Urothelium cell line (cell line): ENCODE data around the gene IMPG2.

ENCODE experiments used
- DNase-seq: peaks from one replicate; pipeline ENCODE4 v3.0.0; 2011; ENCODE audit warnings: low spot score, mixed read lengths
- FAIRE-seq: peaks from 2 replicates; lab custom pipeline; 2011; peaks lifted over from hg19 to GRCh38; lab: Jason Lieb, UNC

Gene IMPG2

GRCh38 chr3:101243285-101244211 is 76.8 kb downstream of the IMPG2 start:
- DNase-seq: no peak
- FAIRE-seq: peak; percentile 37

DNA sequence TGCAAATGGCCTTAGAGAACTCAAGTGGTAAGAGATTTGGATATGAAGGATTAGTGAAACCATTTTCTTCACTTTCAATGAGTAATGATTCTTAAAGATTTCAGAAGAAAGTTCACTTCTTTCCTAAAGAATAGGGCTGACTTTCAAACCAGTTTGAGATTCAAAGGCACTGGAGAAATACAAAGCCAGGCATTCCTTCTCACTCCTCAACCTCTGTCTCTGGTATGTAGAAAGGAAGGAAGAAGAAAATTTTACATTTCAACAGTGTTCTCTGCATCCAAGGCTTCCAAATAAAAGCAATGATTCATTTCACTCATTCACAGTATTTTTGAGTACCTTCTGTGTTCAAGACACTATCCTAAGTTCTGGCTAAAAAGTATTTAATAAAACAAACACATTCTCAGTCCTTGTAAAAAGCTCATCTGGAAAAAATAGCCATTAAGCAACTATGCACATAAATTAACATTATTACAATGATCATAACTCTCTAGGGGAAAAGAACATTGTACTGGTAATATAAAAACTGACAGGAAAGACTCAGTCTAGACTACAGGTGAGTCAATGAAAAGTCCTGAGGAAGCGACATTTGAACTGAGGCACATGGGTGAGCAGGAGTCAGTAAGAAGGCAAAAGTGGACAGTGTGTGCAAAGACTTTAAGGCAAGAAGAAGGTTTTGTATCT is 79.5 kb downstream of the IMPG2 start:
- DNase-seq: no peak
- no peak for FAIRE-seq

- FAIRE-seq: no peak
- no peak for DNase-seq
These were observed 85.3 kb downstream of the IMPG2 start for GRCh38 chr3:101235048-101235447.

GRCh38 chr3:101230618-101231017 is 89.8 kb downstream of the IMPG2 start:
- DNase-seq: no peak
- no peak for FAIRE-seq

DNA sequence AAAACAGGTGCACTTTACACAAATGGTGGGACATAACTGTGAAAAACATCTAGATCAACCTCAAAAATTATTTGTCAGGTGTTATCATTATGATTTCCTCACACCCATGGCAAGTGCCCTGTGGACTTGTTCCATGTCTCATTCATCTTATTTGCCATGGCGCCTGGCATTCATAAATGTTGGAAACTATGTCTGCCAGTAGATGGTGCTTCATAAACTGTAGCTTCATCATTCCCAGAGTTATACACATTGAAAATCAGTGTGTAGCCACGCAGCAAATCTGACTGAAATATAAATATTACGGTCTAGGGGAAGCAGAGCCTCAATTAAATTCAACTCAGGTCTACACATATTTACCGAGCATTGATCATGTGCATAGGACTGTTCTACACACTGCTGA is 90.7 kb downstream of the IMPG2 start:
- FAIRE-seq (peak; percentile 17), DNase-seq (no peak)

DNA sequence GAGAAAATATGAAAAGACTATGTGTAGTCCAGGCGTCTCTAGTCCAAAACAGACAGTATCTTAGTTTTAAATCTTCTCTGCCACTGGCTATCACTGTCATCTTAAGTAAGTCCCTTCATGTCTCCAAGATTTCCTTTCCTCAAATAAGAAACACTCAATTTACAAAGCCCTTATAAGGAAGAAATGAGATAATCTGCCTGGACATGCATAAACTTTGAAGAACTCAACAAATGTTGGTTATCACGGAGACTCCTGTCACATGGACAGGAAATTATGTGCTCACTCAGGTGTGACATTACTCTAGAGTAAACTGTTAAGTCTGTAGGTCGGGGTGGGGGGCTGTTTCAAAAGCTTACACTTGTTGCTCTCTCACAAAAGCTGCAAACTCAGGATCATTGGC is 91.9 kb downstream of the IMPG2 start:
- DNase-seq: no peak
- no peak for FAIRE-seq

DNA sequence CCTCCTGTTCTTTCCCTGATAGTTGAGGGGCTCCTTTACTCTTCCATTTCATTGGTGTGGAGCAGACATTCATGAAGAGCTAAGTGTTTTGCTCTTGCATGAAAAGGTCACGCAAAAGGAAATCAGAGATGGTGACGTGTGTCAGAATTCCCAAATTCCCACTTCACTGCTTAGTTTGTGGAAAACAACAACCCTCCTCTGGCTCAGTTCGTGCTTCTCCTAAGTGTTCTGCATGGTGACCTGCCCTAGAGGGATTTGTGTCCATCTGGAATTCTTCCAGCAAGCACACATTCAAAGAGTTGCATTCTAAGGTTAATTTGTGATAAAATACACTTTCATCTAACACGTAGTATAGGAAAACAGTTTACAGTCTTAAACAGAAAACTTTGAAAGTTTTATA is 95.6 kb downstream of the IMPG2 start:
- FAIRE-seq (no peak), DNase-seq (no peak)

- FAIRE-seq (no peak), DNase-seq (no peak)
These were observed 97.4 kb downstream of the IMPG2 start for GRCh38 chr3:101223016-101223415.

DNA sequence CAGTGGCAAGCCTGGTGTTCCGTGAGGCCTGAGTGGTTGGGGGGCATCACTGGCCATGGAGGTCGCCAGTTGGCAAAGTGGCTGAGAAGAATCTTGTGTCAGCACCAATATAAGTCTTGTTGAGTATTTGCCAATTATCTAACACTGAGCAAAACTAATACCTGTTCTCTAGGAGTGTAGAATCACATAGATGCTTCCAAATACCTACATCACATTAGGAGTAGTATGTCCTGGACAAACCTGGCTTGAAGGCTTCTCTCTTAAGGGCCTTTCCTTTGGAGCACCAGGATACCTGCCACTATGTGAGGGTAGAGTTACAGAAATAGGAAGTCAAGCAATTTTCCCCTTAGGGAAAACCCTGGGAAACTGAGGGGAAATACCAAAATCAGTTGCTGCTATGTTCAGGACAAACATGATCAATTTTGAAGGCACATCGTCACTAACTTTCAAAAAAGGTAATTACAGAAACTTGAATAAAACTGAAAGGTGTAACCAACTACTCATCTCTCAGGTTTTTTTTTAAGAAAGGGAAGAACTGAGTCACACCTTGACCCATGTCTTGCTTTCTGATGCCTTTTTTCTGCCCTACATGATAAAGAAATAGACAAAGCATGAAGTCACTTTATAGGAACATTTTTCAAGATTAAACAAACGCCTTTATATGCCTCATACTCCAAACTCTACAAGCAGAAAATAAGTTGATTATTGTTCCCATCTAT is 100.4 kb downstream of the IMPG2 start:
- DNase-seq: no peak
- FAIRE-seq: no peak

- DNase-seq: no peak
- no peak for FAIRE-seq
These were observed 102.7 kb downstream of the IMPG2 start for GRCh38 chr3:101217472-101218245.

GRCh38 chr3:101216710-101217465 is 103.5 kb downstream of the IMPG2 start:
- FAIRE-seq: no peak
- no peak for DNase-seq

DNA sequence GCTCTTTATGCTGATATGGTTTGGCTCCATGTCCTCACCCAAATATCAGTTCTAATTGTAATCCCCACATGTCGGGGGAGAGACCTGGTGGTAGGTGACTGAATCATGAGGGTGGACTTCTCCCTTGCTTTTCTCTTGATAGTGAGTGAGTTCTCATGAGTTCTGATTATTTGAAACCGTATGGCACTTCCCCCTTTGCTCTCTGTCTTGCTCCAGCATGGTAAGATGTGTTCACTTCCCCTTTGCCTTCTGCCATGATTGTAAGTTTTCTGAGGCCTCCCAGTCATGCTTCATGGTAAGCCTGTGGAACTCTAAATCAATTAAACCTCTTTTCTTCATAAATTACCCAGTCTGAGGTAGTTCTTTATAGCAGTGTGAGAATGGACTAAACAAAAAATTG is 107.6 kb downstream of the IMPG2 start:
- DNase-seq (no peak), FAIRE-seq (no peak)

DNA sequence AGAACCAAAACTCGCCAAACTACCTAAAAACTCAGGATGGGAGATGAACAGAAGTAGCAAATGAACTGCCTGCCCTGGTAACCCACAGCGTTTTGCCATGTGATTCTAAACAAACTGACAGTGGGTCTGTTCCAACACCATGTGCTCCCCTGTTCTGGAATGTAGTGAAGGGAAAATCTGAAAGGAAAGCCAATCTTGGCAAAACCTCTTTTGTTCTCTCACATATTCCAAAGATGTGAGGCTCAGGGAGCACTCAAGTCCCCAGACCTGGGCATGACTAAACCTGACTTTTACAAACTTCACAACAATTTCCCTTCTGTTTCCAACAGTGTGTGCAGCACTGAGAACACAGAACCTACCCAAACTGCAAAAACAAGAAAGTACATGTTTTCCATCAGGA is 116.1 kb downstream of the IMPG2 start:
- FAIRE-seq (no peak), DNase-seq (no peak)

- FAIRE-seq: no peak
These were observed 117.0 kb downstream of the IMPG2 start for GRCh38 chr3:101203411-101203810.

DNA sequence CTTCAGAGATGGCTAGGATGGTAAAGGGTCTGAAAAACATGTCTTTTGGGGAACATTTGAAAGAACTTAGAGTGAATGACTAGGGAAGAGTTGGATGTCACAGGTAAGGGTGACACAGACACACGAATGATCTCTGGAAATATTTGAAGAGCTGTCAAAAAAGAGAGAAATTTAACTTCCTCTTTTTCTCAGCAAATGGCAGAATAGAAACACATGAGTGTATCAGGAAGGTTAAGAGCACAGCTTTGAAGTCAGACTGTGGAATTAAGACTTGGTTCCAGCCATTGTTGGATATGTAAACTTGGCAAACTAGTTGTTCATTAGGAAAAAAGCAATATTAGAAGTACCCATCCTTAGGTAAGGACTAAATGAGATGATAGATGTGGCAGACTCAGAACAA is 117.7 kb downstream of the IMPG2 start:
- DNase-seq (no peak), FAIRE-seq (no peak)

More at GRCh38 chr3:101203411-101203810, 117.0 kb downstream of the IMPG2 start:
- DNase-seq: peak; percentile 23

- DNase-seq: no peak
- no peak for FAIRE-seq
These were observed 119.9 kb downstream of the IMPG2 start for GRCh38 chr3:101200461-101200860.

DNA sequence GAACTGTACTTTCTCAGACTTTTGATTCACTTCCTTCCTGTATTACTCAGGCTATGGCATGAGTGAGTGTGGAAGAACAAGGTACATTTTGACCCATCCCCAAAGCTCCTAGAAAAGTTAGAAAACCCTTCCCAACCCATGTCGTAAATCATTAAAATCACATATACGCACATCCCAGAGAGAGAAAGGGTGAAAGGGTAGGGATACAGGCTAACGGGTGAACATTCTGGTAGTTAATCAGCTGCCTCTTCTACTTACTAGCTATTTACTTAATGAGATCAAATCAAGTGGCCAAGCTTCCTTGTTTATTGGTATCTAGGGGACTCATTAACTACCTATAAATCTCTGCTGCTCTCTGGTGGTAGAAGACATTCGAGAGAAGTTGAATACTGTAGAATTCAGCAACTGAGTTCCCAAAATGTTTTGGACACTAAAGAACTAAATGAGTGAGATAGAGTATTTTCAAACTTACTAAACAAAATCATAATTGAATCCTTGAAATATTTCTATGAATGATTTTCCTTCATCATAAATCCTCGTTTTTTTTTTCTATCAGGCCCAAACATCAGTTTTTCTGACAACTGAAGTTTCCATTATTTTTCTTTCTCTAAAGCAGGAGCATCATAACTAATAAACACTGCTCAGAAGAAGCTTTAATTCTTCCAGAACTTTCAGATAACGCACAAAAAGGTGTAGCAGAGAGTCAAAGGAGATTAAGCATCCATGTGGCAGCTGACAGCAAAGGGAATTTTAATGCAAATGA is 124.2 kb downstream of the IMPG2 start:
- DNase-seq: peak; percentile 40
- FAIRE-seq: no peak

DNA sequence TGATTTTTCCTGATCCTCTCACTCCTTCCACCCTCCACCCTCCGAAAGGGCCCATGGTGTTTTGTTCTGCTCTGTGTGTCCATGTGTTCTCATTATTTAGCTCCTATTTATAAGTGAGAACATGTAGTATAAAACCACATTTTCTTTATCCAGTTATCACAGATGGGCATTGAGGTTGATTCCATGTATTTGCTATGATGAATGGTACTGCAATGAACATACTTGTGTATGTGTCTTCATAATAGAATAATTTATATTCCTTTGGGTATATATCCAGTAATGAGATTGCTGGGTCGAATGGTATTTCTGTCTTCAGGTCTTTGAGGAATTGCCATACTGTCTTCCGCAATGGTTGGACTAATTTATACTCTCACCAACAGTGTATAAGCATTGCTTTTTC is 126.0 kb downstream of the IMPG2 start:
- peak; percentile 27 for FAIRE-seq
- DNase-seq: no peak

DNA sequence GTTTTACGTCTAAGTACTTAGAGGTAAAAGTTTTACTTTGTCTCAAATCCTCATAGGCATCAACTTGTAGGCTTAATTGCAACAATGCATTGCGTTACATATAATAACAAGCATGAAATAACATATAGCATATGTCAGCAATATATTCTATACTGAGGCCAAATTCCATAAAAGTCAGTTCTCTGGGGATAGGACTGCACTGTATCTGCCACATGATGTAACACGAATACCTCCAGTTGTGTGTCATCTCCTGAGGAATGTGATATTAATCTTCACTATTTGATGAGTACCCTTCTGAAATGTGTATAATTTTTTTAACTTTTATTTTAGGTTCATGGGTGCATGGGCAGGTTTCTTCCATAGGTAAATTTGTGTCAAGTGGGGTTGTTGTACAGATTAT is 126.4 kb downstream of the IMPG2 start:
- FAIRE-seq (no peak), DNase-seq (peak; percentile 46)
